AG20443 (cell line): ENCODE measurements around the gene SCIN.

Source experiments
- DNase-seq: peaks from one replicate; pipeline ENCODE4 v3.0.0; 2012; ENCODE audit warnings: low spot score, mixed read lengths

SCIN gene

DNA sequence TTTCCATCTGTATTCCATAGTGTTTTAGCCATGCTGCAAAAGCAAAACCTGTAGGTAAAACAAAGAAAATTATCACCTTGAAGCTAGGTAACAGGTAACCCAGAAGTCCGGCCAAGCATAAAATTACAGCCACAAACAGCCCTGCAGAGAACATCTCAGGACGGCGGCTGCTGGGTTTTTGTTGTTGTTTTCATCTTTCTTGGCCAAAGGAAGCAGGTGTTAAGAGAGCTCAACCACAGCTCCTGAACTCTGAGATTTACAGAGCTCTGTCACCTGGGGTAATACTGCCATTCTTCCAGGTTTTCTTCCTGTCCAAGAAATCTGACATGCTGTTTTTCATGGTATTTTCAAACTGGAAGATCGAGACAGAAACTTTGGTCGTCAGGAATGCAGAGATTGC, 847 bp upstream of the SCIN start:
- DNase-seq, result no peak

DNA sequence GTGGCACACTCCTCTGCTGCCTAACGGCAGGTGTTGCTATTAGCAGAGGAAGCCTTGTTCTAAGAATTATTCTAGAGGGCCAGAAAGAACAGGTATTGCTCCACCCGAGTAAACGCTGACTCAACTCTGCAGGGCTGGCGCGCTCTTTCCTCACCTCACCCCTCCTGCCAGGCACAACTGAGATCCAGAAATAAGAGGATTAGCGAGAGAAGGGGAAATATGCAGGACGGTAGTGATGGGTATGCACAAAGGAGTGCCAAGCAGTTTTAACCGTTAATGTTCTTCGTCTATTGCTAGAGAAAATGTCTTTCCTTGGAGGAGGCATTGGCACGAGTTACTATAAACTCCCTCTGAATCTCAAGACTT, 369 bp upstream of the SCIN start:
- peak; percentile 29 for DNase-seq

DNA sequence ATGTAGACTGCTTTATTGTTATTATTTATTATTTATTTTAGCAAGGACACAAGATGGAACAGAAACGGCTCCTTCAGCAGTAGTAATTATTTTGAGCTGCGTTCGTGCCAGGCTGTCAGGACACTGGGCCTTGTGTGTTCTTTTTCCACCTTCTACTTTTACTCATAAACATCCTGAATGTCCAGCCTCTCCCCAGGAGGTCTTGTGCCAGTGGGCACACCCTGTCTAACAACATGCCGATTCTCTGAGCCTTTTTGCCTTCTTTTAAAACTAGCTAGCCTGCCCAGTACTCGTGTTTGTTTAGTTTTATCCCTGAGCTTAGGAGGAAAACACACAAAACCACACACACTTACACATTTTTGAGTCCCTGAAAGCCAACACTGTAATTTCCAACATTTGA, 1.2 kb downstream of the SCIN start:
- no peak for DNase-seq

DNA sequence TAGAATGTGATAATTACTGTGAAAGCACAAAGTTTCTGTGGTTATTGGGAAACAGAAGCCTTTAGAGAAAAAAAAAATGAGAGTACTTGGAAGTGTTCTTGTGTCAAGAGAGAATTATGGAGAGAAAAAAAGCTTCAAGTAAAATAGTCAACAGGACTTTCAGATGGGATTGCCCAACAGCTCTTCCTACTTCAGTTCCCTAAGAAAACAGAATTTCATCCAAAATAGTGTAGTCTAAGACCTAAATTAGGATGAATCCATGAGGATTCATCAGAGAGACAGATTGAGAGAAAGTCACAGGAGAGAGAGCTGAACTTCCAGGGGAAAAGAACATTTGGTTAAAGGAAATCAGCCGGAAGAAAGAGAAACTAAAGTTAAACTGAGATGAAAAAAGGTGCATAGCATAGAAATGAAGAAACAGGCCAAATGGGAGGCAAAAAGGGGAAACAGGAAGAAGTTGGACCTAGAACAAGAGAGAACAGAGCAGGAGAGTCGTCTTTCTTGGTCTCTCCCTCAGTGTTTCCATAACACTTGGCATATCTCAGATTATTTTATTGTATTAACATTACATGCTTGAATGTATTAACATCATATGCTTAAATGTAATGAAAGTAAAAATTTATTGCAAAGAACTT, 2.5 kb downstream of the SCIN start:
- DNase-seq, result no peak

DNA sequence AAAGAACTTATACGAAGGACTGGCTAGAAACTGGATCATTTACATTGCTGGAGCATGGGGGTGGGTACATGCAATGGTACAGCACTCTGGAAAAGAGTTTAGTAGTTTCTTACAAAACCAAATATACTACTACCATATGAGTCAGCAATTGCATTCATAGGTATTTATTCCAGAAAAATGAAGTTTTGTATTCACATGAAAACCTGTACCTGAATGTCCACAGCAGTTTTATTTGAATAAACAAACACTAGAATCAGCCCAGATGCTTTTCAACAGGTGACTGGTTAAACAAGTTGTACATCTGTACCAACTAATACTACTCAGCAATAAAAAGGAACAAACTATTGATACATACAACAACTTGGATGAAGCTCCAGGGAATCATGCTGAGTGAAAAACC, 3.4 kb downstream of the SCIN start:
- DNase-seq, result no peak

DNA sequence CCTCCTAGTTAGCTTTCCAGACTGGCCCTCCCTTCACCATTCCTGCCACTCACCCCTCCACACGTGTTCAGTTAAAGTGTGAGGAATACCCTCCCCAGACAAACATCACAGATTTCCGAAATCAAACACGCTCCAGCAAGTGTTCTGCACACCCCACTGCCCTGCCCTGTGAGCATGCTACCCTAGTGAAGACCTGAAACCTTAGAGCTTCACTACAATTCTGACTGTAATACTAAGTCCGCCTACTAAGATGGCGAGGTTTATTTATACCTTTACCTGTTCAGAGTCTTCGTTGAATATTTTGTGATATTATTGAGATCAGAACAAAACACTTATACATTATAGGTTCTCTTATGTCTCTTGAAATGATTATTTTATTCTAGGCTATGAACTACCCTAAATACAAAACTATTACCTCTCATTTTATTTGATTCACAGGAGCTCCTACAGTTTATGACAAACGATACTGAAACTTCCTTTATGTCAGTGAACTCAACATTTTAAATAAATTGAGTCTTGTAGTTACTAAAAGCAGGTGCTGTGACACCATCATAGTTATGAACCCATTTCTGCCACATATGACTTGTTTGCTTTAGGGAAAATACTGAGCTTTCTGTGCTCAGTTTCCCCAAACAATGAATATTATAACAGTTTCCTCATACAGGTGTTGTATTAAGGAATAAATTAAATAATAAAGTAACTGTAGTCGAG, 8.6 kb downstream of the SCIN start:
- DNase-seq, result no peak

DNA sequence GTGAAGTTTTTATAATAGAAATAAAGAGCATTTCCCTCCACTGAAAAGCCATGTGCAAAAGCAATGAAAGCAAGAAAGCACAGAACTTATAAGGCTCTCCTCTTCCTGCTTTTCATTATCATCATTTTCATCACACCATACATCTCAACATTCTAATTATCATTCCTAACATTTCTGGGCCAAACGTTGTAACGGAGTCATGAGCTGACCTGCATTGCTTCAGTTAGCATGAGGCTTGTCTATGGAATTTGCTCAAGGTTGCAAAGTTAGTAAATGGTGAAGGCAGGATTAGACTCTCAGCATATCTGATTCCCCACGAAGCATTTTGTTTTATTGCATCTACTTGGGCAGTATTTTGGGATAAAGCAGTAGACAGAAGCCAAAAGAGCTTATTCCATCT, 11.4 kb downstream of the SCIN start:
- DNase-seq, result peak; percentile 53

DNA sequence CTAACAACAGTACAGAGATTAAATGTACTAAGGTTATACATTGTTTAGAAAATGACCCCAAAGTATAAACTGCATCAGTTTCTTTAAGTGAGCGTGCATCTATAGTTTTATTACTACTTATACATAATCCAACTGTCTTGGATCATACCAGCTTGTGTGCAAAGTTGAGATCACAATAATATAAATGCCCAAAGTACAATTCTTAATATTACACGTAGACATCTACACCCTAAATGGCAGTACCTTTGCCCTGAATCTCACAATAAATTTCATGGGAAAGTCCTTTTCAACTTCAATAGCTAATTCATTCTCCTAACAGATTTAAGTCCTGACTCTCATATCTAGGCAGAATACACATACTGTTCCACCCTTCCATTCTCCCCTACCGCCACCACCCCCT, 11.8 kb downstream of the SCIN start:
- no peak for DNase-seq

DNA sequence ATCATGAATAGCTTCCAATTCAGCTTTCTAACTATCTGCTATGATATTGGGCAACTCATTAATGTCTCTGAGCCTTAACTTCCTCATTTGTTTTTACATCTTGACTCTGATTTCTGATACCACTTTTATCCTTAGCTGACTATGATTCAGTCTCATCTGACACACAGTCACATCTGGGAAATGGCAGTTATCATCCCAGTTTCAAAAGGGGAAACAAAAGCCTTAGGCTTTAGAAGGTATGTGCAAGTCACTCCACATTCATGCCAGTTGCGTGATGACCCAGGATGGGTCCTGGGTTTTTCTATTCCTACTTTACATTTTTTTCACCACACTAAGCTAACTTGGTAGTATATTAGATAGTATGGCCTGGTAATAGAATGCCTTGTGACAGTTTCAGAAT, 12.7 kb downstream of the SCIN start:
- DNase-seq, result no peak

DNA sequence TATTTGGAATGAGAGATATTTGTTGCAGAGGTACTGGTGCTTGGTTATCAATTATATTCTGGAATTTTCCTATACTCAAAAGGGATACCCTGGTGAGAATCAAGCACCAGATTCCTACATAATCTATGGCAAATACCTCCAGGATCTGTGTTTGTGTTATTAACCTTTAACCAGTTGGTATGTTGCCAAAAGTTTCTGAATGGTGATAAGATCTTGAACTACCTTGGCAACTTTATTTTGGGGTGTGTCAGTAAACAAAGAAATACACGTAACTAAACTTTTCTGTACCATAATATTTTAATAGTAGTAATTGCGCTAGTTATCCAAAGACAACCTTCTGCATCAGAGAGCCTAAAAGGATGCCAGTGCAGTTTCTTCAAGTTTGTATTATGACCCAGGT, 13.4 kb downstream of the SCIN start:
- no peak for DNase-seq

DNA sequence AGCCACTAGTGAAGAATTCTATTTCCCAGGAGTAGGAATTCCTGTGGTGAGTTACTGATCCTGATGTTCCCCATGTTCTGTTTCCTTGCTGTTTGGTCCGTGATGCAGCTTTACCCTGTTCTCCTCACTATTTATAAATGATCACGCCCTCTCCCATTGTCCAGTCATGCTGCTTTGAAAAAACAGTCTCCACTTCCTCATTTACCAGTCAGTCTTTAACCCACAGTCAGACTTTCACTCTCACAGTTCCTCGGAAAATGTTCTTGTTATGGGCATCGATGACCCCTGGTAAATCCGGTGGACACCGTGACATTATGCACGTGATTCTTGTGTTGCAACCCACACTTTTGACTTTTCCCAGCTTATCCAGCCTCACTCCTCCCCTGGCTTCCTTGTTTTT, 14.4 kb downstream of the SCIN start:
- DNase-seq, result peak; percentile 35

DNA sequence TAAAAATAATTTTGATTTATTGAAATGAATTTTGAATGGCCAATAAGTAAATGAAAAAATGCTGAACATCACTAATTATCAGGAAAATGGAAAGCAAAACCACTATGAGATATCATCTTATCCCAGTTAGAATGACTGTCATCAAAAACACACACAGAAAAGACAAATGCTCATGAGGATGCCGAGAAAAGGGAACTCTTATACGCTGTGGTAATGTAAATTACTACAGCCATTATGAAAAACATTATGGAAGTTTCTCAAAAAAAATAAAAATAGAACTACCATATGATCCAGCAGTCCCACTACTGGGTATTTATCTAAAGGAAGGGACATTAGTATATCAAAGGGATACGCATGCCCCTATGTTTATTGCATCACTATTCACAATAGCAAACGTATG, 15.8 kb downstream of the SCIN start:
- no peak for DNase-seq

DNA sequence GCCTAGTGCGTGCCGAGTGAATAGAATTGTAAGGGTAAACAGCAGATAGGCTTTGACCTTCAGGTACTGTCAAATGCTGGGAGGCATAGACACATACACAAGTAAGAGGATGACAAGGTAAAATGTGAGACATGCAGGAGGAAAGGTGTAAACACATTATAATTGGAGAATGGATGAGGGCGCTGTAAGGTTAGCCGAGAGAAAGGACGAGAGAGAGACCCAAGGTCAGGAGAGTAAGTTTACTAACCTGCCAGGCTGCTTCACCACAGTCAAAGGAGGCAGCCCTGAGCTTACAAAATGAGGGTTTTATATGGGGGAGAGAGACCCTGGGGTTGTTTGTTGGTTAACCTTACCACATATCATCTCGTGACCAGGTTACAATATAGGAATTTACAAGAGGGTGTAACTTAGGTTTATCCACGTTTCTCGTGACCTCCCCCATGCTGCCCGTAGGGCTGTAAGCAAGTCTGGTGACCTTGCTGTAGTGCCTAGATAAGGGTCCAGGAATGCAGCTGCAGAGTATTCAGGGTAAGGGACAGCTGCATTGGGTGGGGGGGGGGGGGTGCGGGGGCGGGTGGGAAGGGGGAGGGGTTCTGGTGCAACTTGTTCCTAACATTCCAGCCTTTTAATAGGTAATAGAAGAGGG, 17.9 kb downstream of the SCIN start:
- no peak for DNase-seq

DNA sequence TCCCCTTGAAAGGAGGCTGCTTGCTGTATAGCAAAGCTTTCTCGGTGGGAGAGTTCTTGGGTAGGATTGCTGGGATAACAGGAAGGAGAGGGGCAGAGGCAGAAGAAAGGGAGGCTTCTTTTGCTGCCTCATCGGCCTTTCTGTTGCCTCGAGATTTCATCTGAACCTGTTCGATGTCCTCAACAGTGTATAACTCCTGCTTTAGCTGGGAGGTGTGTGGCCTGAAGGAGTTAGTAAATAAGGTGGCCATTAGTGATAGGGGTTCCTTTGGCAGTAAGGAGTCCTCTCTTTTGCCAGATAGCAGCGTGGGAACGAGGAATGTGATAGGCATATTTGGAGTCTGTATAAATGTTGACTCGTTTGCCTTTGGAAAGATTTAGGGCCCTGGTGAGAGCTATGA, 20.0 kb downstream of the SCIN start:
- no peak for DNase-seq

DNA sequence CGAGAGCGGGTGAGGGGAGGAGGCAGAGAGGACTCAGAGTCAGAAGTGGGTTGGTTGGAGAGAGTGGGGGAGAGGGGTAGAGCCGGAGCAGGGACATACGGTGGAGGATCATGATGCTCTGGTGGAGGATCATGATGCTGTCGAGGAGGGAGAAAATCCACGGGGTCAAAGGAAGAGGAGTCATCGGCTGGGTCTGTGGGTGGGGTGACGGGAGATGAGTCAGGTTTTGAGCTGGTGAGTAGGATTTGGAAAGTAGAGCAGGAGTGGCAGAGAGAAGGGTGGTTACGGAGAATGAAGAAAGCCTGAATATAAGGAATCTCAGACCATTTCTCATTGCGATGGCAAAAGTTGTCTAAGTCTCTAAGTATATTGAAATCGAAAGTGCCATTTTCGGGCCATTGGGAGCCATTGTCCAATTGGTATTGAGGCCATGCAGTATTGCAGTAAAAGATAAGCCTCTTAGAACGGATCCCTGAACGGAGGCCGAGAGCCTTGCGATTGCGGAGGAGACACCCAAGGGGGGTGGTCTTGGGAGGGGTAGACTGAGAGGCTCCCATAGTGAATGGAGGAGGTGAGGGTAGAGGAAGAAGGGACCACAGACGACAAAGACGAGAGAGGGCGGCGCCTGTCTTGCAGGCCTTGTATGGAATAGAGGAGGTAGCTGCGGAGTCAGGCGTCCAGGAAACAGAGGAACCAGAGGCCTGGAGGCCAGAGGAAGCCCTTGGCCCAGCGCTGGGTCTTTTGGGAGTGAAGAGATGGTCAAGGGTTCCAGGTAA, 23.8 kb downstream of the SCIN start:
- peak; percentile 23 for DNase-seq

DNA sequence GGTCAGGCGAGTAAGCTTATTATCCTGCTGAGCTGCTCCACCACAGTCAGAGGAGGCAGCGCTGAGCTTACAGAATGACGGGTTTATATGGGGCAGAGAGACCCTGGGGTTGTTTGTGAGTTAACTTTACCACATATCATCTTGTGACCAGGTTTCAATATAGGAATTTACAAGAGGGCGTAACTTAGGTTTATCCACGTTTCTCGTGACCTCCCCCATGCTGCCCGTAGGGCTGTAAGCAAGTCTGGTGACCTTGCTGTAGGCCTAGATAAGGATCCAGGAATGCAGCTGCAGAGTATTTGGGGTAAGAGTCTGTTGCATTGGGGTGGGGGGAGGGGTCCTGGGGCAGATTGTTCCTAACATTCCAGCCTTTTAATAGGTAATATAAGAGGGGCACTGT, 24.6 kb downstream of the SCIN start:
- DNase-seq, result no peak

DNA sequence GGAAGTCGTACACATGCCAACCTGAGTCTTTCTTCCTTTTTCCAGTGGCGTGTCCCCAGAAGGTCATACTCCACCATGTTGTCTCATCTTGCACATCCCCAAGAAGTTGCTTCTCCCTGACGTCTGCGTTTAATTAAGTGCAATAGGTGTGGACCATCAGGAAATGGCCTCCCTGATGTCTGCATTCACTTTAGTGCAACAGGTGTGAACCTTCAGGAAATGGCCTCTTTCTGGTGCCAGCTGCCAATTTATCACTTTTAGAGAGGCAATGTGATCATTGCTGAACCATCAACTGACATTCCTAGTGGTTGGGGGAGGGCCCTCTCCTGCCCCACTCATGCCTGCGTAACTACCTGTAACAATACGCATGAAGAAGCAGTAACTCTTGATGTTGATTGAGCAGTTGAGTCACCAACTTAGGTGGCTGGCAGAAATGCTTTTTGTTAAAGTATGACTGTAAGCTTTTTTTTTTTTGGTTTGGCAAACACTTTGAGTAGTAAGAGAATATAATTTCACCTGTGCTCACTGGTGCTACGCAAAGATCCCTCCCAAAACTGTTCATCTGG, 25.8 kb downstream of the SCIN start:
- no peak for DNase-seq

DNA sequence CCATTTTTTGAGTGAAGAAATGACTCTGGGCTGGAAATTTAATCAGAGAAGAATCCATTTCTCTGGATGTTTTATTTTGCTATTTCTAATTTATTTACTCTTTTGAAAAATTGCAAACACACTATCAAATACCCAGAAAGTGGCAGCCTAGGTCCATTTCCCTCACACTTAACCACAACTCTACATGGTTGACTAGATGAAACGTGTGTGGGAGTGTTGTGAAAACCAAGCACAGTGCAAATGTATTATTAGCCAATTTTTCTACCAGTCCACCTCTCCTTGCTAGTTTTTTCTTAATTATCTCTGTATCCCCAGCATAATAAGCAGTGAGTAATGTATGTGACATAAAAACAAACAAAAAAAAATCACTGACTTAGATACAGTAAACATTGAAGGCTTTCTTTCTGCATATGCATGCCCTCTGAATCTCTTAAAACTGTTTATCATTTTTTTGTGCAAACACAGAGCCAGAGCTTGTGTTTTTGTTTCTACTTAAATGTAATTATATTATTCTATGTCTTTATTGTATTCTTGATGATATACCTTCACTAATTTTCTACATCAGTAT, 30.9 kb downstream of the SCIN start:
- DNase-seq, result no peak

DNA sequence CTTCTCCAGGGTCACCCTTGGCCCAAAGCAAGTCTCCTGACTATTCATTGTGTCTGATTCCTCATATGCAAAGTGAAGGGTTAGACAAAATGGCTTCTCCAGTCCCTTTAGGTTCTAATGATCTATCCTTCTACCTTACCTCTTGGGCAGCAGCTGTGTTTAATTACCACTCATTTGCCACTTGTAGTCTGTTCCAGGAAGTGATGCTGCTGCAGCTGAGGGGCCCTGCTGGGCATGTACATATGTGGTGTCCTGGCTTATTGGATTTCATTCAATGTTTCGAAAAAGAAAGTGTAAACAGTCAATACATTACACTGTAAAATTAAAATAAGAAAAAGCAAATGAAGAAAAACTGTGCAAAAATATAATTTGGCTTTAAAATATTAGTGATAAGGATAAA, 36.6 kb downstream of the SCIN start:
- DNase-seq, result no peak

DNA sequence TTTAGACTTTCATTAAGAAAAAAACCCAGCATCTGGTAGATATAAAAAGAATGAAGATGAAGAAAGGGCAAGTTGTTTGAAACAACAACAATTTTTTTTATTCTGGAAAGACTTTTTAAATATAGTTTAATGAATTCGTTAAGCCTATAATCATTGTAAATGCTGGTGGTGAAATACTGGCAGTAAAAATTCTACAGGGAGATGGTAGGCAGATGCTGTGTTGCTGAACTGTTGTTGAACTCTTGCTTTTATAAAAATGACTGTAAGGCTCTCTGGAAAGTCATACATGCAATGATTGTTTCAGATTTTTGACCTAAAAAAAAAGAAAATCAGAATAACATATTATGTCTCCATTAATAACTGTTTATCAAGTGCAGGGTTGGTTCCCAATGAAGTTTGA, 39.0 kb downstream of the SCIN start:
- DNase-seq, result no peak

DNA sequence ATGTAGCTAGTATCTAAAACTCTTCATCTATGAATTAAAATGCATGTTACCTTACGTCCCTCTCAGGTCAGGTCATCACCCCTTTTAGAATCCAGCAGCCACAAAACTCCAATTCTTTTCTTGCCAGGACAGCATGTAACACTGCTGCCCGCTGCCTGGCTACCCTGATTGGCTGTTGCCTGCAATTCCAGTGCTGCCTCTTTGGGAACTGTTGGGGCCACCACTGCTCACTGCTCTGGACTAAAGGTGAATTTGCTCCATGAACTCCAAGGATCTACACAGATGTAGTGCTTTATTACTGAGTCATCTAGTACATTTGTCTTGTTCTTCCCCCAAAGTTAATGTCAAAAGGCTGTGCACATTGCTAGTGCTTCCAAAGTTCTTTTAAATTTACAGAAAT, 40.4 kb downstream of the SCIN start:
- DNase-seq, result peak; percentile 13

DNA sequence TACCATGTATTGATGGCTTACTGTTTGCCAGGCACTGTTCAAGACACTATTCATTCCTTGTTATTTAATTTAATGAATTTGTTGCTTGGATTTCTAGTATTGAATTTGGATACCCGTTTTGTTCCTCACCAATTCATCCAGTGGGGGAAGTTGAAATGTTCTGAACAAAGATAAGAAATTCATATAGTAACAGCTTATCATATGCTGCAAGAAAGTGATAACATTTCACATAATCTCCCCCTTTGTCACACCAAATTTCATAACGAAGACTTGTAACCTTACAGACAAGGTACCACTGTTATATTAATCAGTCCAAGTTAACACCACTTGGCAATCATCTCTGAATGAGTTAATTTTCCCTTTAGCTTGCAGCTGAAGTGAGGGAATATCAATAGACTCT, 42.1 kb downstream of the SCIN start:
- DNase-seq, result no peak
